ENCODE measurements around the gene SRGAP2C.
"Not testable (repeated sequence)": the region's sequence is repeated elsewhere in the genome, so short reads cannot be mapped to it uniquely, and the experiment has no call there.

DNA sequence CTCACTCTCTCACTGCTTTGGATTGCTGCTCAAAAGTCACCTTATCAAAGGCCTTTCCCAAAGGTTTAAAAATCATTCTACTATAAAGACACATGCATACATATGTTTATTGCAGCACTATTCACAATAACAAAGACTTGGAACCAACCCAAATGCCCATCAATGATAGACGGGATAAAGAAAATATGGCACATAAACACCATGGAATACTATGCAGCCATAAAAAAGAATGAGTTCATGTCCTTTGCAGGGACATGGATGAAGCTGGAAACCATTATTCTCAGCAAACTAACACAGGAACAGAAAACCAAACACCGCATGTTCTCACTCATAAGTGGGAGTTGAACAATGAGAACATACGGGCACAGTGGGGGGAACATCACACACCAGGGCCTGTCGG lies 45.9 kb downstream of the SRGAP2C start:
- TF ChIP-seq, protein P1, sequence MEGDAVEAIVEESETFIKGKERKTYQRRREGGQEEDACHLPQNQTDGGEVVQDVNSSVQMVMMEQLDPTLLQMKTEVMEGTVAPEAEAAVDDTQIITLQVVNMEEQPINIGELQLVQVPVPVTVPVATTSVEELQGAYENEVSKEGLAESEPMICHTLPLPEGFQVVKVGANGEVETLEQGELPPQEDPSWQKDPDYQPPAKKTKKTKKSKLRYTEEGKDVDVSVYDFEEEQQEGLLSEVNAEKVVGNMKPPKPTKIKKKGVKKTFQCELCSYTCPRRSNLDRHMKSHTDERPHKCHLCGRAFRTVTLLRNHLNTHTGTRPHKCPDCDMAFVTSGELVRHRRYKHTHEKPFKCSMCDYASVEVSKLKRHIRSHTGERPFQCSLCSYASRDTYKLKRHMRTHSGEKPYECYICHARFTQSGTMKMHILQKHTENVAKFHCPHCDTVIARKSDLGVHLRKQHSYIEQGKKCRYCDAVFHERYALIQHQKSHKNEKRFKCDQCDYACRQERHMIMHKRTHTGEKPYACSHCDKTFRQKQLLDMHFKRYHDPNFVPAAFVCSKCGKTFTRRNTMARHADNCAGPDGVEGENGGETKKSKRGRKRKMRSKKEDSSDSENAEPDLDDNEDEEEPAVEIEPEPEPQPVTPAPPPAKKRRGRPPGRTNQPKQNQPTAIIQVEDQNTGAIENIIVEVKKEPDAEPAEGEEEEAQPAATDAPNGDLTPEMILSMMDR (IDR thresholded peaks at IDR 0.05; ENCODE audit: low read depth, low read length, missing input control), result not testable (repeated sequence)
- not testable (repeated sequence) for TF ChIP-seq RAD21 (IDR thresholded peaks at IDR 0.05); YY1 (IDR thresholded peaks at IDR 0.05); NR2F2 (IDR thresholded peaks at IDR 0.05); TAF1 (conservative IDR thresholded peaks at IDR 0.05); JUND (IDR thresholded peaks at IDR 0.05); GABPA (IDR thresholded peaks at IDR 0.05 in 1 of 2, conservative IDR thresholded peaks at IDR 0.05 in 1 of 2); SP1 (IDR thresholded peaks at IDR 0.05); EGR1 (IDR thresholded peaks at IDR 0.05; ENCODE audit: low read depth in 2 of 2); FOXA1 (IDR thresholded peaks at IDR 0.05)
- TF ChIP-seq, protein P2, sequence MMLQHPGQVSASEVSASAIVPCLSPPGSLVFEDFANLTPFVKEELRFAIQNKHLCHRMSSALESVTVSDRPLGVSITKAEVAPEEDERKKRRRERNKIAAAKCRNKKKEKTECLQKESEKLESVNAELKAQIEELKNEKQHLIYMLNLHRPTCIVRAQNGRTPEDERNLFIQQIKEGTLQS (IDR thresholded peaks at IDR 0.05), result not testable (repeated sequence)
- TF ChIP-seq, protein P3, sequence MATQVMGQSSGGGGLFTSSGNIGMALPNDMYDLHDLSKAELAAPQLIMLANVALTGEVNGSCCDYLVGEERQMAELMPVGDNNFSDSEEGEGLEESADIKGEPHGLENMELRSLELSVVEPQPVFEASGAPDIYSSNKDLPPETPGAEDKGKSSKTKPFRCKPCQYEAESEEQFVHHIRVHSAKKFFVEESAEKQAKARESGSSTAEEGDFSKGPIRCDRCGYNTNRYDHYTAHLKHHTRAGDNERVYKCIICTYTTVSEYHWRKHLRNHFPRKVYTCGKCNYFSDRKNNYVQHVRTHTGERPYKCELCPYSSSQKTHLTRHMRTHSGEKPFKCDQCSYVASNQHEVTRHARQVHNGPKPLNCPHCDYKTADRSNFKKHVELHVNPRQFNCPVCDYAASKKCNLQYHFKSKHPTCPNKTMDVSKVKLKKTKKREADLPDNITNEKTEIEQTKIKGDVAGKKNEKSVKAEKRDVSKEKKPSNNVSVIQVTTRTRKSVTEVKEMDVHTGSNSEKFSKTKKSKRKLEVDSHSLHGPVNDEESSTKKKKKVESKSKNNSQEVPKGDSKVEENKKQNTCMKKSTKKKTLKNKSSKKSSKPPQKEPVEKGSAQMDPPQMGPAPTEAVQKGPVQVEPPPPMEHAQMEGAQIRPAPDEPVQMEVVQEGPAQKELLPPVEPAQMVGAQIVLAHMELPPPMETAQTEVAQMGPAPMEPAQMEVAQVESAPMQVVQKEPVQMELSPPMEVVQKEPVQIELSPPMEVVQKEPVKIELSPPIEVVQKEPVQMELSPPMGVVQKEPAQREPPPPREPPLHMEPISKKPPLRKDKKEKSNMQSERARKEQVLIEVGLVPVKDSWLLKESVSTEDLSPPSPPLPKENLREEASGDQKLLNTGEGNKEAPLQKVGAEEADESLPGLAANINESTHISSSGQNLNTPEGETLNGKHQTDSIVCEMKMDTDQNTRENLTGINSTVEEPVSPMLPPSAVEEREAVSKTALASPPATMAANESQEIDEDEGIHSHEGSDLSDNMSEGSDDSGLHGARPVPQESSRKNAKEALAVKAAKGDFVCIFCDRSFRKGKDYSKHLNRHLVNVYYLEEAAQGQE (IDR thresholded peaks at IDR 0.05), result not testable (repeated sequence)
- TF ChIP-seq, protein P4, sequence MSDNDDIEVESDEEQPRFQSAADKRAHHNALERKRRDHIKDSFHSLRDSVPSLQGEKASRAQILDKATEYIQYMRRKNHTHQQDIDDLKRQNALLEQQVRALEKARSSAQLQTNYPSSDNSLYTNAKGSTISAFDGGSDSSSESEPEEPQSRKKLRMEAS (IDR thresholded peaks at IDR 0.05), result not testable (repeated sequence)
